HepG2 (cell line): ENCODE data around the gene RGS10.

Experiments used
- BHLHE40 ChIP-seq: IDR thresholded peaks from 2 replicates; pipeline ENCODE4 v1.6.1; 2011; ENCODE audit warnings: low read length, improper control_type of control experiment
- TCF7L2 ChIP-seq: IDR thresholded peaks from 2 replicates; pipeline ENCODE4 v1.6.1; 2011; ENCODE audit warnings: mild to moderate bottlenecking, low read depth, low read length, moderate library complexity
- ZNF143 ChIP-seq: sonication (generic); formaldehyde crosslinking; IDR thresholded peaks from 2 replicates; pipeline ENCODE4 v1.4.0; 2020; ENCODE audit warnings: missing genetic modification reagents
- TF ChIP-seq, protein P1 (sequence below): sonication (generic); formaldehyde crosslinking; IDR thresholded peaks from 2 replicates; pipeline ENCODE4 v1.5.0; 2020; ENCODE audit warnings: missing genetic modification reagents, mild to moderate bottlenecking, borderline replicate concordance
- TF ChIP-seq, protein P2 (sequence below): sonication (generic); formaldehyde crosslinking; IDR thresholded peaks from 2 replicates; pipeline ENCODE4 v1.4.0; 2020; ENCODE audit warnings: low read depth, mild to moderate bottlenecking, missing genetic modification reagents

DNA sequence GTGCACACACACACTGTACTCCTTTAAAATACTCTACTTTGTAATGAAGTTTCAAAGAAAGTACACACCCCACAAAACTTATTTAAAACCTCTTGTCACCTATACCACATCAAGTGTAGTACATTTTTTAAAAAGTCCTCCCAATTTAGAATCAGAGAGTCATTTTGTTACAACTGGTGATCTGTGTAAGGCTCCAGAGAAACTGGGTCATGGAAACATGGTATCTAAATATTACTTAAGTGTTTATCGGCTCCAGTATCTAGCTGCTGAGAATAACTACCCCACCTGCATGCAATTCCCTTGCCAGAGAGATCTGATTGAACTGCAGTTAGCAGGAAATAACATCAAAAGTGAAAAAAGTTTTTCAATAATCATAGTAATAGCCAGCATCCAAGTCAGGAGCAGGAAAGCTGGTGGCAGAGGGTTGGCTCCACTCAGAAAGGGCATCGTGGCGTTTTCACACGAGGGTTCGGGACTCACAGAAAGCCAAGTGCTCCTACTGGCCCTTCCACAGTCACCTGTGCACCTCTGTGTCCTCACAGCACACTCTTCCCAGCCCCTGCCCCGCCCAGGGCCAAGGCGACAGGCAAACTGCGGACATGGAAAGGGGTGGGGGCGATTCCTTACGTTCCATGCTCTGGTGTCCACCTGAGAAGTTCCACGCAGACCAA is 6.5 kb downstream of the RGS10 start:
- TF ChIP-seq, protein P1, sequence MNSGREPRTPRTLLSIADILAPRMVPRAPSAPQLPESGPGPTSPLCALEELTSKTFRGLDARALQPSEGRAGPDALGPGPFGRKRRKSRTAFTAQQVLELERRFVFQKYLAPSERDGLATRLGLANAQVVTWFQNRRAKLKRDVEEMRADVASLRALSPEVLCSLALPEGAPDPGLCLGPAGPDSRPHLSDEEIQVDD (CRISPR knock-in tag), result no peak
- TF ChIP-seq, protein P2, sequence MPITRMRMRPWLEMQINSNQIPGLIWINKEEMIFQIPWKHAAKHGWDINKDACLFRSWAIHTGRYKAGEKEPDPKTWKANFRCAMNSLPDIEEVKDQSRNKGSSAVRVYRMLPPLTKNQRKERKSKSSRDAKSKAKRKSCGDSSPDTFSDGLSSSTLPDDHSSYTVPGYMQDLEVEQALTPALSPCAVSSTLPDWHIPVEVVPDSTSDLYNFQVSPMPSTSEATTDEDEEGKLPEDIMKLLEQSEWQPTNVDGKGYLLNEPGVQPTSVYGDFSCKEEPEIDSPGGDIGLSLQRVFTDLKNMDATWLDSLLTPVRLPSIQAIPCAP (CRISPR knock-in tag), result no peak
- no peak for TF ChIP-seq ZNF143 (CRISPR knock-in tag)
- no peak for TF ChIP-seq BHLHE40
- TF ChIP-seq TCF7L2, result no peak
